Mucosa of descending colon (tissue), 3 donors: ENCODE data around the gene PTK7. TPM values are rescaled to one million over a fixed set of nuclear protein-coding genes. Genes with fewer than 3 reads are reported as not detected.
"Not testable (repeated sequence)": the region's sequence is repeated elsewhere in the genome, so short reads cannot be mapped to it uniquely, and the experiment has no call there.

Experiments
- ATAC-seq: fragments of 200-7000 bp; cut with Tn5 transposase; one replicate; pipeline ENCODE4 v1.9.1; 2020; ENCODE audit warnings: mild to moderate bottlenecking, moderate library complexity
- DNase-seq, 3 donors: peaks; one replicate each; pipeline ENCODE4 v3.0.0-alpha.2; 2020
- H3K36me3 ChIP-seq: fragments of 200-600 bp; one replicate; pipeline ENCODE4 v1.8.0; 2021; ENCODE audit warnings: low read depth, mild to moderate bottlenecking
- H3K4me1 ChIP-seq: fragments of 200-600 bp; one replicate; pipeline ENCODE4 v1.8.0; 2021; ENCODE audit warnings: low read depth, mild to moderate bottlenecking
- H3K4me3 ChIP-seq: fragments of 200-600 bp; one replicate; pipeline ENCODE4 v1.8.0; 2021; ENCODE audit warnings: mild to moderate bottlenecking
- H3K9me3 ChIP-seq: fragments of 200-600 bp; one replicate; pipeline ENCODE4 v1.8.0; 2021; ENCODE audit warnings: mild to moderate bottlenecking
- CTCF ChIP-seq: fragments of 200-600 bp; IDR thresholded peaks from one replicate; pipeline ENCODE4 v1.8.0; 2022; ENCODE audit warnings: antibody characterized with exemption, mild to moderate bottlenecking
- intact Hi-C, 2 donors: fragments of 100-400 bp; cut with DNase I in 1 of 2; cut with micrococcal nuclease in 1 of 2; formaldehyde crosslinking; loops; one replicate each; pipeline versions ENCODE4 v1.11.0 to v1.11.1; 2022; cut with DNase I, micrococcal nuclease
- total RNA-seq, 3 donors: library from RNA; stranded (reverse); fragmentation: NEBNext Ultra II Directional in 2 of 3; extraction: Animal tissue kit (Norgen Biotek cat#: 25700) in 2 of 3; gene quantifications; one replicate each; pipeline versions ENCODE4 v1.2.1 to v1.2.4, GENCODE V29; 2021 to 2023
- donor health status: DM: no; HTN: no; CAD: no; lungs with moderate emphysema.
- donor health status: DM: no; HTN: no; CAD: no.
- donor health status: DM: no; HTN: yes; CAD: no.

Gene PTK7
- total RNA-seq, 3 donors from 2014 or later: 8.3 to 12.9 (median 9.4) TPM

- H3K4me3 ChIP-seq: no peak overlapping the region
- no peak for ATAC-seq
- H3K9me3 ChIP-seq: no peaks in the 10 kb centered on the region
- no peaks in the 10 kb centered on the region for H3K36me3 ChIP-seq
- no peaks in the 10 kb centered on the region for H3K4me1 ChIP-seq
- intact Hi-C loops: no loop called here
- no peak for DNase-seq
- no peak for TF ChIP-seq CTCF
Measured at GRCh38 chr6:43130429-43130828, 54.3 kb downstream of the PTK7 start.

- H3K4me3 ChIP-seq, ATAC-seq, H3K36me3 ChIP-seq, DNase-seq, H3K9me3 ChIP-seq, intact Hi-C loops, H3K4me1 ChIP-seq: not testable (repeated sequence)
Measured at GRCh38 chr6:43131379-43131778, 55.3 kb downstream of the PTK7 start.

- intact Hi-C loops: no loop called here
Measured at GRCh38 chr6:43138267-43138666, 62.2 kb downstream of the PTK7 start.

GRCh38 chr6:43139973-43140372, 63.9 kb downstream of the PTK7 start:
- H3K4me3 ChIP-seq, H3K9me3 ChIP-seq, H3K36me3 ChIP-seq, DNase-seq, ATAC-seq, H3K4me1 ChIP-seq: not testable (repeated sequence)
- intact Hi-C loops: loop anchor here in 1 of 2 donors (10.0 kb wide), 1 partner anchor 235 kb away; no protein-coding TSS in a partner anchor

More at GRCh38 chr6:43138267-43138666, 62.2 kb downstream of the PTK7 start:
- Histone ChIP-seq H3K9me3 (no peaks in the 10 kb centered on the region), H3K4me1 (peaks cover 2% of the 10 kb centered on the region), H3K4me3 (no peak overlapping the region), H3K36me3 (no peaks in the 10 kb centered on the region)
- no peak for ATAC-seq
- DNase-seq: no peak
- no peak for TF ChIP-seq CTCF

- intact Hi-C loops: loop anchor here in 1 of 2 donors (10.0 kb wide), 1 partner anchor 237 kb away; no protein-coding TSS in a partner anchor
- TF ChIP-seq CTCF: no peak
- ATAC-seq (no peak), DNase-seq (no peak)
- Histone ChIP-seq H3K4me1 (peaks cover 8% of the 10 kb centered on the region), H3K36me3 (no peaks in the 10 kb centered on the region), H3K9me3 (no peaks in the 10 kb centered on the region), H3K4me3 (no peak overlapping the region)
Measured at GRCh38 chr6:43141644-43142043, 65.5 kb downstream of the PTK7 start.

GRCh38 chr6:43142101-43142500, 66.0 kb downstream of the PTK7 start:
- Histone ChIP-seq H3K9me3 (no peaks in the 10 kb centered on the region), H3K36me3 (no peaks in the 10 kb centered on the region), H3K4me1 (peaks cover 8% of the 10 kb centered on the region), H3K4me3 (no peak overlapping the region)
- DNase-seq (no peak), ATAC-seq (no peak)
- intact Hi-C loops: loop anchor here in 1 of 2 donors (10.0 kb wide), 1 partner anchor 237 kb away; no protein-coding TSS in a partner anchor
- TF ChIP-seq CTCF: no peak
